GM12878 (cell line): ENCODE measurements around the gene ATG13. TPM values are rescaled to one million over a fixed set of nuclear protein-coding genes. Genes with fewer than 3 reads are reported as not detected.

Experiments
- ATAC-seq: fragments of 200-7000 bp; cut with Tn5 transposase; 3 replicates; pipeline ENCODE4 v1.9.1; 2020; ENCODE audit warnings: mild to moderate bottlenecking, moderate library complexity
- BruUV-seq: library from RNA; stranded (reverse); fragments of 400-500 nt; replicated peaks from 2 replicates; lab custom pipeline; 2021; lab: Mats Ljungman, UMichigan
- CTCF ChIA-PET: fragments of 300-600 bp; sonication (Branson Sonifier 250); formaldehyde crosslinking; extraction: SDS; loops from one replicate; lab custom pipeline; 2021; ENCODE audit warnings: inconsistent platforms; lab: Yijun Ruan, JAX
- POLR2A ChIA-PET: fragments of 350-600 bp; formaldehyde crosslinking; extraction: SDS; loops from one replicate; lab custom pipeline; 2021; ENCODE audit warnings: inconsistent platforms; lab: Charles Lee
- RAD21 ChIA-PET: fragments of 300-600 bp; sonication (Branson Sonifier 250); formaldehyde crosslinking; loops from one replicate; lab custom pipeline; 2023; ENCODE audit warnings: antibody characterized with exemption; ENCODE audit not compliant: unreplicated experiment; lab: Charles Lee
- SMC1A ChIA-PET: fragments of 300-600 bp; sonication (Branson Sonifier 250); formaldehyde crosslinking; loops from one replicate; lab custom pipeline; 2023; ENCODE audit not compliant: unreplicated experiment, uncharacterized antibody; lab: Charles Lee
- DNase-seq: peaks from one replicate; pipeline ENCODE4 v3.0.0-alpha.2; 2011; ENCODE audit warnings: low read depth, low spot score
- FAIRE-seq: peaks from 3 replicates; lab custom pipeline; 2011; peaks lifted over from hg19 to GRCh38; lab: Jason Lieb, UNC
- H2AFZ ChIP-seq: 2 replicates; pipeline ENCODE4 v1.6.0; 2011; ENCODE audit warnings: low read depth, low read length, control low read depth; ENCODE audit not compliant: control insufficient read depth
- H3K27ac ChIP-seq: 2 replicates; pipeline ENCODE4 v1.5.1; 2011; ENCODE audit warnings: control low read depth; ENCODE audit not compliant: control insufficient read depth, insufficient read depth
- H3K27me3 ChIP-seq, 2 experiments: replicated peaks in 1 of 2; 2 replicates each; pipeline versions ENCODE4 v1.6.0 to v1.6.1; 2011; ENCODE audit warnings: low read length in 1 of 2; ENCODE audit not compliant: control insufficient read depth in 2 of 2, insufficient read depth in 2 of 2
- H3K36me3 ChIP-seq, 2 experiments: 2 replicates each; pipeline ENCODE4 v1.5.1; 2011; ENCODE audit warnings: low read length in 1 of 2; ENCODE audit not compliant: control insufficient read depth in 2 of 2, insufficient read depth in 2 of 2
- H3K4me1 ChIP-seq: 2 replicates; pipeline ENCODE4 v1.6.1; 2011; ENCODE audit warnings: mild to moderate bottlenecking, low read length, moderate library complexity, mixed read lengths; ENCODE audit not compliant: control insufficient read depth, insufficient read depth
- H3K4me2 ChIP-seq: 2 replicates; pipeline ENCODE4 v1.6.0; 2011; ENCODE audit warnings: control low read depth; ENCODE audit not compliant: control insufficient read depth, insufficient read depth
- H3K4me3 ChIP-seq: fragments of 200-600 bp; sonication (generic); 2 replicates; pipeline ENCODE4 v1.5.1; 2016
- H3K79me2 ChIP-seq: 2 replicates; pipeline ENCODE4 v1.6.0; 2011; ENCODE audit warnings: low read length; ENCODE audit not compliant: control insufficient read depth, insufficient read depth
- H3K9ac ChIP-seq: 2 replicates; pipeline ENCODE4 v1.8.0; 2011; ENCODE audit warnings: low read length, control low read depth, mixed read lengths; ENCODE audit not compliant: control insufficient read depth, insufficient read depth
- H3K9me3 ChIP-seq: replicated peaks from 3 replicates; pipeline ENCODE4 v1.5.1; 2011; ENCODE audit warnings: mild to moderate bottlenecking, low read length; ENCODE audit not compliant: control insufficient read depth, insufficient read depth
- H4K20me1 ChIP-seq: 2 replicates; pipeline ENCODE4 v1.6.0; 2011; ENCODE audit not compliant: control insufficient read depth, insufficient read depth
- ASH2L ChIP-seq: fragments of 300-600, 200-600 bp; sonication (generic); IDR thresholded peaks from 2 replicates; pipeline ENCODE4 v1.6.1; 2017; ENCODE audit warnings: low read depth, mild to moderate bottlenecking, borderline replicate concordance
- ATF2 ChIP-seq: IDR thresholded peaks from 2 replicates; pipeline ENCODE4 v1.6.1; 2012; ENCODE audit warnings: low read length, inconsistent platforms
- CBX3 ChIP-seq: fragments of 200-600 bp; sonication (generic); IDR thresholded peaks from 2 replicates; pipeline ENCODE4 v1.6.1; 2016; ENCODE audit warnings: low read depth, borderline replicate concordance
- MTA3 ChIP-seq: IDR thresholded peaks from 2 replicates; pipeline ENCODE4 v1.6.1; 2012; ENCODE audit warnings: low read length, inconsistent platforms, borderline replicate concordance
- MXI1 ChIP-seq: fragments of 150-350 bp; IDR thresholded peaks from 2 replicates; pipeline ENCODE4 v1.6.1; 2011; ENCODE audit warnings: low read depth, mild to moderate bottlenecking, inconsistent platforms, low read length, improper control_type of control experiment
- NBN ChIP-seq: fragments of 450-650 bp; IDR thresholded peaks from 2 replicates; pipeline ENCODE4 v1.6.1; 2016
- RBBP5 ChIP-seq: fragments of 200-600 bp; sonication (generic); conservative IDR thresholded peaks from 2 replicates; pipeline ENCODE4 v1.6.1; 2016
- RCOR1 ChIP-seq: conservative IDR thresholded peaks from 2 replicates; pipeline ENCODE4 v1.6.1; 2012; ENCODE audit warnings: low read depth, low read length, improper control_type of control experiment
- SIN3A ChIP-seq: IDR thresholded peaks from 2 replicates; pipeline ENCODE4 v1.6.1; 2012; ENCODE audit warnings: low read depth, low read length, improper control_type of control experiment
- STAT3 ChIP-seq: IDR thresholded peaks from 2 replicates; pipeline ENCODE4 v1.6.1; 2011; ENCODE audit warnings: low read depth, low read length, improper control_type of control experiment
- ZNF207 ChIP-seq: fragments of 450-650 bp; IDR thresholded peaks from 2 replicates; pipeline ENCODE4 v1.6.1; 2014; ENCODE audit warnings: antibody characterized with exemption, mild to moderate bottlenecking, borderline replicate concordance
- ZNF274 ChIP-seq: IDR thresholded peaks from one replicate; pipeline ENCODE4 v1.8.0; 2011; ENCODE audit not compliant: insufficient read length, insufficient read depth
- ZZZ3 ChIP-seq: IDR thresholded peaks from 2 replicates; pipeline ENCODE4 v1.6.1; 2011; ENCODE audit warnings: low read depth; ENCODE audit not compliant: control insufficient read depth, insufficient read length
- WGBS: methylation state at CpG from one replicate; pipeline ENCODE4 v1.1.6; 2016; ENCODE audit warnings: low lambda C conversion rate; ENCODE audit not compliant: insufficient replicate concordance, insufficient coverage; ENCODE audit errors: missing lambda C conversion rate; 5-methylcytosine and 5-hydroxymethylcytosine counted together
- in situ Hi-C: fragments of 300-500 bp; cut with MboI; formaldehyde crosslinking; loops from 9 replicates; pipeline ENCODE4 v1.14.3; 2018; ENCODE audit warnings: mixed read lengths
- intact Hi-C: fragments of 100-400 bp; cut with micrococcal nuclease; formaldehyde crosslinking; loops from one replicate; pipeline ENCODE4 v1.14.2; 2022; ENCODE audit not compliant: unreplicated experiment
- polyA plus RNA-seq, 11 experiments: library from polyadenylated mRNA; depleted of rRNA in 4 of 11; unstranded in 6 of 11; stranded (reverse) in 5 of 11; fragments of >200 nt; fragmentation: Nextera tagmentation in 4 of 11; fragmentation: Illumina TruSeq in 1 of 11; extraction: Ambion mirVana in 4 of 11; extraction: Trizol in 1 of 11; gene quantifications; 1 replicate in 1 of 11; 2 replicates in 10 of 11; pipeline versions ENCODE4 v1.2.1 to v1.2.3, GENCODE V29; 2011 to 2016; ENCODE audit warnings: inconsistent platforms in 2 of 11, missing spikeins in 2 of 11, low read depth in 1 of 11
- total RNA-seq, 4 experiments: library from RNA; depleted of rRNA in 3 of 4; stranded (reverse); fragments of >200 nt in 3 of 4; fragmentation: Illumina TruSeq in 1 of 4; extraction: Trizol in 1 of 4; gene quantifications; 2 replicates each; pipeline versions ENCODE4 v1.2.1 to v1.2.3, GENCODE V29; 2013 to 2021

The ATG13 gene
- total and polyA plus RNA-seq, 10 of the 15 experiments (the other 5 are each of a cell fraction or from before 2014, with no cell fraction given) = 10.9 to 61.6 (median 50.9) TPM

- H3K79me2 ChIP-seq = no peaks in the 10 kb centered on the region
- no peak overlapping the region for H3K9ac ChIP-seq
- no peak overlapping the region for H3K4me3 ChIP-seq
- H3K27ac ChIP-seq = no peak overlapping the region
- no peak for FAIRE-seq
- TF ChIP-seq ASH2L (no peak), ATF2 (no peak), NBN (no peak), ZNF207 (no peak), ZZZ3 (no peak), SIN3A (no peak), STAT3 (no peak), ZNF274 (no peak), RBBP5 (no peak), CBX3 (no peak), MTA3 (no peak), RCOR1 (no peak), MXI1 (no peak)
- ChIA-PET POLR2A (no interaction called here), CTCF (no interaction called here), RAD21 (no interaction called here), SMC1A (no interaction called here)
- H2AFZ ChIP-seq = no peak overlapping the region
- no peaks in the 10 kb centered on the region for H3K9me3 ChIP-seq
- peaks cover 11 to 37% of the 10 kb centered on the region in 2 experiments for H3K36me3 ChIP-seq
- 73% methylated on average over 5 of the region's 5 CpGs for WGBS
- H3K4me1 ChIP-seq = no peaks in the 10 kb centered on the region
- intact Hi-C loops = no loop called here
- DNase-seq = no peak
- ATAC-seq = no peak
- in situ Hi-C loops = no loop called here
- no TSS peak for BruUV-seq
- no peaks in the 10 kb centered on the region for H4K20me1 ChIP-seq
- no peak overlapping the region for H3K4me2 ChIP-seq
- H3K27me3 ChIP-seq = no peaks in the 10 kb centered on the region
Measured at GRCh38 chr11:46666516-46666915, 49.2 kb downstream of the ATG13 start.
